PC-9 (cell line): Measurements from ENCODE around the gene ETHE1. TPM values are rescaled to one million over a fixed set of nuclear protein-coding genes. Genes with fewer than 3 reads are reported as not detected.

Experiments used
- BruUV-seq: library from RNA; stranded (reverse); fragments of 400-500 nt; replicated peaks from 2 replicates; lab custom pipeline; 2021; lab: Mats Ljungman, UMichigan
- CTCF ChIA-PET: fragments of 300-600 bp; sonication (Branson Sonifier 250); formaldehyde crosslinking; loops from one replicate; lab custom pipeline; 2022; ENCODE audit warnings: antibody characterized with exemption; lab: Charles Lee
- POLR2A ChIA-PET: fragments of 300-600 bp; sonication (Branson Sonifier 250); formaldehyde crosslinking; loops from one replicate; lab custom pipeline; 2022; ENCODE audit warnings: antibody characterized with exemption; ENCODE audit not compliant: unreplicated experiment; lab: Charles Lee
- DNase-seq, 2 experiments: peaks; one replicate each; pipeline versions ENCODE4 v3.0.0 to v3.0.0-alpha.2; 2015 to 2022; ENCODE audit warnings: mixed read lengths in 1 of 2
- H2AFZ ChIP-seq: fragments of 200-600 bp; sonication (generic); 2 replicates; pipeline ENCODE4 v1.8.1; 2017; ENCODE audit warnings: antibody characterized with exemption
- H3F3A ChIP-seq: fragments of 200-600 bp; sonication (generic); 2 replicates; pipeline ENCODE4 v1.8.1; 2017; ENCODE audit warnings: antibody characterized with exemption, mild to moderate bottlenecking, low read depth; ENCODE audit not compliant: insufficient read depth
- H3K27ac ChIP-seq: fragments of 200-600 bp; sonication (generic); 2 replicates; pipeline ENCODE4 v1.6.1; 2016; ENCODE audit warnings: mixed run types
- H3K27me3 ChIP-seq: fragments of 200-600 bp; sonication (generic); 2 replicates; pipeline ENCODE4 v1.6.1; 2016; ENCODE audit warnings: low read depth, mixed run types; ENCODE audit not compliant: insufficient read depth
- H3K36me3 ChIP-seq: fragments of 200-600 bp; sonication (generic); 2 replicates; pipeline ENCODE4 v1.6.1; 2016; ENCODE audit warnings: low read depth, mixed run types
- H3K4me1 ChIP-seq: fragments of 200-600 bp; sonication (generic); replicated peaks from 2 replicates; pipeline ENCODE4 v1.6.1; 2016; ENCODE audit warnings: mixed run types; ENCODE audit not compliant: insufficient read depth
- H3K4me2 ChIP-seq: fragments of 200-600 bp; sonication (generic); 2 replicates; pipeline ENCODE4 v1.6.1; 2017; ENCODE audit warnings: mixed run types
- H3K4me3 ChIP-seq: fragments of 200-600 bp; sonication (generic); 2 replicates; pipeline ENCODE4 v1.6.1; 2016; ENCODE audit warnings: mixed run types
- H3K79me2 ChIP-seq: fragments of 200-600 bp; sonication (generic); 2 replicates; pipeline ENCODE4 v1.6.1; 2017; ENCODE audit warnings: low read depth, mixed run types
- H3K9me2 ChIP-seq: fragments of 200-600 bp; sonication (generic); 2 replicates; pipeline ENCODE4 v1.8.1; 2017; ENCODE audit warnings: mild to moderate bottlenecking; ENCODE audit not compliant: insufficient read depth
- H3K9me3 ChIP-seq: fragments of 200-600 bp; sonication (generic); 2 replicates; pipeline ENCODE4 v1.8.1; 2016; ENCODE audit warnings: low read depth; ENCODE audit not compliant: insufficient read depth
- H4K20me1 ChIP-seq: fragments of 200-600 bp; sonication (generic); 2 replicates; pipeline ENCODE4 v1.8.1; 2017; ENCODE audit not compliant: insufficient read depth
- CTCF ChIP-seq: fragments of 200-600 bp; sonication (generic); conservative IDR thresholded peaks from 2 replicates; pipeline ENCODE4 v1.6.1; 2017; ENCODE audit warnings: mixed run types, antibody characterized with exemption, mild to moderate bottlenecking, moderate library complexity
- EZH2 ChIP-seq: fragments of 200-600 bp; sonication (generic); IDR thresholded peaks from 2 replicates; pipeline ENCODE4 v1.8.0; 2017; ENCODE audit warnings: antibody characterized with exemption, low read depth
- intact Hi-C: fragments of 100-400 bp; cut with micrococcal nuclease; formaldehyde crosslinking; loops from one replicate; pipeline ENCODE4 v1.10.0; 2022; ENCODE audit not compliant: unreplicated experiment
- total RNA-seq: library from RNA; stranded (reverse); gene quantifications from 2 replicates; pipeline ENCODE4 v1.2.3, GENCODE V29; 2021

ETHE1 gene
- total RNA-seq, 1 experiment from 2014 or later, result 83.4 TPM

GRCh38 chr19:43462383-43462782 lies 64.6 kb downstream of the ETHE1 start:
- Histone ChIP-seq H3K9me2 (no peaks in the 10 kb centered on the region), H3K27me3 (no peaks in the 10 kb centered on the region), H3K4me2 (no peak overlapping the region), H3K79me2 (peaks cover 15% of the 10 kb centered on the region), H3F3A (peaks cover 61% of the 10 kb centered on the region), H4K20me1 (0 out of 2 replicates have a peak, but pooled peaks cover 6% of the 10 kb centered on the region), H3K27ac (no peak overlapping the region), H2AFZ (no peak overlapping the region), H3K36me3 (peaks cover 11% of the 10 kb centered on the region; the same call in 1 of the 2 replicates), H3K4me1 (peaks cover 30% of the 10 kb centered on the region), H3K9me3 (no peaks in the 10 kb centered on the region), H3K4me3 (no peak overlapping the region)
- no peak for DNase-seq
- ChIA-PET POLR2A (no interaction called here), CTCF (no interaction called here)
- BruUV-seq, result TSS peak; percentile 6
- intact Hi-C loops, result no loop called here
- TF ChIP-seq EZH2 (no peak), CTCF (no peak)

GRCh38 chr19:43461303-43461702 lies 65.7 kb downstream of the ETHE1 start:
- Histone ChIP-seq H3F3A (peaks cover 50% of the 10 kb centered on the region), H3K9me3 (no peaks in the 10 kb centered on the region), H3K36me3 (peaks cover 11% of the 10 kb centered on the region; the same call in 1 of the 2 replicates), H4K20me1 (0 out of 2 replicates have a peak, but pooled peaks cover 6% of the 10 kb centered on the region), H3K9me2 (no peaks in the 10 kb centered on the region), H3K79me2 (peaks cover 15% of the 10 kb centered on the region), H3K4me1 (peaks cover 22% of the 10 kb centered on the region), H2AFZ (no peak overlapping the region), H3K27ac (no peak overlapping the region), H3K27me3 (no peaks in the 10 kb centered on the region), H3K4me3 (no peak overlapping the region), H3K4me2 (no peak overlapping the region)
- TF ChIP-seq EZH2, result no peak
- no peak for TF ChIP-seq CTCF
- POLR2A ChIA-PET, result no interaction called here
- DNase-seq, result no peak
- CTCF ChIA-PET, result no interaction called here
- intact Hi-C loops, result no loop called here
- no TSS peak for BruUV-seq

GRCh38 chr19:43460362-43461016 lies 66.5 kb downstream of the ETHE1 start:
- DNase-seq, result no peak
- no peak overlapping the region for H3K27ac ChIP-seq
- H3K79me2 ChIP-seq, result peaks cover 15% of the 10 kb centered on the region
- TF ChIP-seq CTCF (no peak), EZH2 (no peak)
- no peaks in the 10 kb centered on the region for H3K9me3 ChIP-seq
- ChIA-PET CTCF (no interaction called here), POLR2A (interaction anchor here (0.6 kb wide), 2 partner anchors 13 to 58 kb away, joined by 4 to 8 read pairs; no protein-coding TSS in a partner anchor)
- H3K4me3 ChIP-seq, result no peak overlapping the region
- peaks cover 22% of the 10 kb centered on the region for H3K4me1 ChIP-seq
- BruUV-seq, result no TSS peak
- H3K36me3 ChIP-seq, result peaks cover 11% of the 10 kb centered on the region; the same call in 1 of the 2 replicates
- peaks cover 48% of the 10 kb centered on the region; the same call in 1 of the 2 replicates for H3F3A ChIP-seq
- H4K20me1 ChIP-seq, result 0 out of 2 replicates have a peak, but pooled peaks cover 6% of the 10 kb centered on the region
- intact Hi-C loops, result no loop called here
- H2AFZ ChIP-seq, result no peak overlapping the region
- no peaks in the 10 kb centered on the region for H3K27me3 ChIP-seq
- H3K9me2 ChIP-seq, result no peaks in the 10 kb centered on the region
- H3K4me2 ChIP-seq, result no peak overlapping the region
